Activated CD4-positive, alpha-beta memory T cell treated with anti-CD3 and anti-CD28 coated beads, Interleukin-2, amount 10 ng/mL, durations not matched to agents 7 days and 5 days (primary cell): ENCODE measurements around the gene MREG. TPM values are rescaled to one million over a fixed set of nuclear protein-coding genes. Genes with fewer than 3 reads are reported as not detected.

Experiments
- CTCF ChIA-PET: fragments of 350-600 bp; sonication (Branson Sonifier 250); formaldehyde crosslinking; loops from one replicate; lab custom pipeline; 2021; ENCODE audit warnings: antibody characterized with exemption, inconsistent platforms; lab: Charles Lee
- POLR2A ChIA-PET: fragments of 350-600 bp; sonication (Branson Sonifier 250); formaldehyde crosslinking; loops from one replicate; lab custom pipeline; 2021; ENCODE audit warnings: antibody characterized with exemption; lab: Charles Lee
- DNase-seq: peaks from one replicate; pipeline ENCODE4 v3.0.0-alpha.2; 2020
- H3K27ac Mint-ChIP-seq: one replicate; pipeline ENCODE4 v1.8.0; 2021; ENCODE audit warnings: mild to moderate bottlenecking, mixed read lengths
- H3K27me3 Mint-ChIP-seq: one replicate; pipeline ENCODE4 v1.8.0; 2021; ENCODE audit warnings: mixed read lengths
- H3K36me3 Mint-ChIP-seq: one replicate; pipeline ENCODE4 v1.8.0; 2021; ENCODE audit warnings: low read depth, mixed read lengths
- H3K4me1 Mint-ChIP-seq: one replicate; pipeline ENCODE4 v1.8.0; 2021; ENCODE audit warnings: mixed read lengths
- H3K4me3 Mint-ChIP-seq: one replicate; pipeline ENCODE4 v1.8.0; 2021; ENCODE audit warnings: mild to moderate bottlenecking, mixed read lengths
- H3K9me3 Mint-ChIP-seq: one replicate; pipeline ENCODE4 v1.8.0; 2021; ENCODE audit warnings: mixed read lengths
- total RNA-seq, 2 experiments: library from RNA; stranded (reverse); gene quantifications; one replicate each; pipeline ENCODE4 v1.2.3, GENCODE V29; 2021

Gene MREG, protein sequence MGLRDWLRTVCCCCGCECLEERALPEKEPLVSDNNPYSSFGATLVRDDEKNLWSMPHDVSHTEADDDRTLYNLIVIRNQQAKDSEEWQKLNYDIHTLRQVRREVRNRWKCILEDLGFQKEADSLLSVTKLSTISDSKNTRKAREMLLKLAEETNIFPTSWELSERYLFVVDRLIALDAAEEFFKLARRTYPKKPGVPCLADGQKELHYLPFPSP
- 10 to 100 TPM; 12.6 to 15.1 TPM for total RNA-seq

DNA sequence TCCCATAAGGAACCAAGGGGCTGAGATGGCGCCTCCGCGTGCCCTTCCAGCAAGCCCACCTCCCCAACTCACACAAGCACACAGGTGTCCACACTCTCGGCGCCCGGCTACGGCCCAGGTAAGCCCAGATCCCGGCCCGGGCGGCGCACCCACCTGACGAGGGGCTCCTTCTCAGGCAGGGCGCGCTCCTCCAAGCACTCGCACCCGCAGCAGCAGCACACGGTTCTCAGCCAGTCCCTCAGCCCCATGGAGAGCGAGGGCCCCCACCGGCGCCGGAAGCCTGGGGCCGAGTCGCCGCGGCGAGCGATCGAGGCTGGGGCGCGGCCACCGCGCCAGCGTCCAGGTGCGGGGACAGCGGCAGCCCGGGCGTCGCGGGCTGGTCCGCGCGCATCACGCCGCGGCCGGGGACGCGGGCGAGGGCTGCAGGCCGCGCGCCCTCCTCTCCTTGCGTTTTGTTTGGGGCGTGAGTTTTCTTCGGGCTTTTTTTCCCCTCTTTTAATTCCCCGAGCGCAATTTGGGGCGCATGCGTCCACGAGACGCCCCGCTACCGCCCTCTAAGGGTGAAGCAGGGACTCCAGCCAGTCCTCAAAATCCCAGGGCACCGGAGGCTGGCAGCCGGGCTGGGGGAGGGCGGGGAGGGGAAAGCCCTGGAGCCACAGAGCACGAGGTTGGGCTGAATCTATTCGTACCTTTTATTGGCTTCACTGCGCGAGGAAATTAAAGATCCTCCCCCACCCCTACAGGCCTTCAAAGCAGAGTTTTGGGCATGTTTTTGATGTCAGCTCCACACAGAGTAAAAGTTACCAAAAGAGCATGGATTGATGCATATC, at the start of gene MREG:
TSS of gene MREG (minus strand) at position 472 of the 830 bp plus-strand sequence. CDS start at position 248, 224 bp downstream.
- POLR2A ChIA-PET: interaction anchor here (0.8 to 1.5 kb wide), 4 partner anchors 25 to 62 kb away, joined by 3 to 4 read pairs (median 3); no protein-coding TSS in a partner anchor
- peaks cover 63% of the 10 kb centered on the region for H3K4me1 Mint-ChIP-seq

DNA sequence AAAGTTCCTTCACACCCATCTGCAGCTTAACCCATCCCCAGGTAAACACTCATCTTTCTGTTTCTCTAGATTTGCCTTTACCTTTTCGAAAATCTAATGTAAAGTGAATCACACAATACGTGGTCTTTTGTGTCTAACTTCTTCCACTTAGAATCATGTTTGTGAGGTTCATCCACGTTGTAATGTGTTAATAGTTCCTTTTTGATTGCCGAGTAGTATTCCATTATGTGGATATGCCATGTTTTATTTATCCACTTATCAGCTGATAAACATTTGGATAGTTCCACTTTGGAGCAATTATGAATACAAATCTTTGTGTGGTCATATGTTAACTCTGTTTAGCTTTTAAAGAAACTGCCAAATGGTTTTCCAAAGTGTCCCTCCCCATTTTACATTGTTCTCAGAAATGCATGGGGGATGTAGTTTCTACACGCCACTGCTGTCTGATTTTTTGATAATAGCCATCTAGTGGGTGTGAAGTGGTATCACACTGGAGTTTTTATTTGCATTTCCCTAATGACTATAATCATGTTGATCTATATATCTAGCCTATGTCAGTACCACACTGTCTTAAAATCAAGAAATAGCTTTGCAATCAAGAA, 46.0 kb upstream of the MREG start:
- ChIA-PET POLR2A (interaction anchor here (1.0 to 3.6 kb wide), 5 partner anchors 14 to 54 kb away, joined by 3 to 33 read pairs (median 4); partner anchors contain the start of genes PECR, TMEM169 and XRCC5), CTCF (interaction anchor here (0.7 to 3.8 kb wide), 14 partner anchors 9 to 109 kb away, joined by 3 to 32 read pairs (median 6); partner anchors contain the start of genes PECR, TMEM169 and XRCC5)
- no peak for DNase-seq
- Mint-ChIP-seq H3K4me1 (peaks cover 41% of the 10 kb centered on the region), H3K27ac (no peak overlapping the region), H3K4me3 (no peak overlapping the region), H3K36me3 (peaks cover 51% of the 10 kb centered on the region), H3K27me3 (no peaks in the 10 kb centered on the region), H3K9me3 (peaks cover 2% of the 10 kb centered on the region)

More for the DNA sequence above, at the start of gene MREG:
- peak; percentile 86 for DNase-seq
- CTCF ChIA-PET: interaction anchor here (0.6 to 2.2 kb wide), 12 partner anchors 7 to 107 kb away, joined by 3 to 8 read pairs (median 4); partner anchors contain the start of gene XRCC5
- Mint-ChIP-seq H3K9me3 (no peaks in the 10 kb centered on the region), H3K36me3 (peaks cover 13% of the 10 kb centered on the region), H3K4me3 (peak within 1 kb of the TSS; percentile 85), H3K27me3 (no peaks in the 10 kb centered on the region), H3K27ac (peak within 1 kb of the TSS; percentile 70)

DNA sequence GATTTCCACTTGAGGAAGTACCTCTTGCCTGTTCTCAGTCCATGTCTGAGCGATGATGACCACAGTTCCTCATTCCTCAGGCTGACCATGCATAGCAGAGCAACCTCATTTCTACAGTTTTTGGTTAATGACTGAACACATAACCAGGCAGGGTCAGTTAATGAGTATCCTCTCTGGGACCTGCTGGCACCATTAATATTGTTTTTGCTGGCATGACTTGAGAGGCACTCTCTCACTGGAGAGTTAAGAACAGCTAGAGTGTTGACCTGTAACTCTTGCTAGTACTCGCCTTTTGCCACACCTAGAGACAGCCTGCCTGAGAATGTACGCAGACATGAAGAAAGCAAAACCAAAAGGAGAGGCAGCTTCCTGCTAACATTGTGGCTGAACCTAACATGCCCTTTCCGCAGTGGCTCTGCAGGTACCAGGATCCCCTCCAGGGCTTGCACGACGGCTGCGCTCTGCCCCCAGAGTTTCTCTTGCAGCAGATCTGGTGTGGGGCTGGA, 44.4 kb upstream of the MREG start:
- Mint-ChIP-seq H3K4me3 (peak overlapping the region; percentile 64), H3K27ac (peak overlapping the region; percentile 95), H3K9me3 (peaks cover 2% of the 10 kb centered on the region), H3K36me3 (peaks cover 45% of the 10 kb centered on the region), H3K4me1 (peaks cover 41% of the 10 kb centered on the region), H3K27me3 (no peaks in the 10 kb centered on the region)
- ChIA-PET POLR2A (interaction anchor here (1.4 to 3.6 kb wide), 4 partner anchors 16 to 53 kb away, joined by 4 to 33 read pairs (median 10); partner anchors contain the start of genes PECR, TMEM169 and XRCC5), CTCF (interaction anchor here (1.0 to 3.8 kb wide), 9 partner anchors 12 to 57 kb away, joined by 3 to 32 read pairs (median 5); partner anchors contain the start of gene XRCC5)
- DNase-seq: peak; percentile 71

DNA sequence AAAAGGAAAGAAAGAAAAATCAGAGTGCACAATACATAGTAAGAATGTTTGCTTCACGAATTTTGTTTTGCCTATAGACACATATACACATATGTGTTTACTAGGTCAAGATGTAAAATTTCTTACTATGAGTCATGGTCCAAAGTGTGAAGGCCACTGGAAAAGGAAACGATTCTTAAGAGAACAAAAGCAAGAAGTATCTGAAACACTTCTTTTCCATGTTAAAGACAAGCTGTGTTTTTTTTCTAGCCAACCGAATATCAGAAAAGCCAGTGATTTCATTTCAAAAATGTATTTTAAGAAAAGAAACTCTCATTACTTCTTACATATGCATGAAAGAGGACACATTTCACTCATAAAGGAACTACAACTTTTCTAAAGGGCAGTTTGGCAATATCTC, 43.4 kb upstream of the MREG start:
- no peak for DNase-seq
- CTCF ChIA-PET: interaction anchor here (1.3 to 3.8 kb wide), 6 partner anchors 11 to 57 kb away, joined by 4 to 32 read pairs (median 6); partner anchors contain the start of gene XRCC5
- peak overlapping the region; percentile 95 for H3K27ac Mint-ChIP-seq
- H3K4me3 Mint-ChIP-seq: no peak overlapping the region
- peaks cover 41% of the 10 kb centered on the region for H3K4me1 Mint-ChIP-seq
- H3K27me3 Mint-ChIP-seq: no peaks in the 10 kb centered on the region
- H3K9me3 Mint-ChIP-seq: peaks cover 2% of the 10 kb centered on the region
- POLR2A ChIA-PET: interaction anchor here (3.6 kb wide), 1 partner anchor 26 kb away, joined by 33 read pairs; the partner anchor contains the start of genes PECR and TMEM169
- peaks cover 36% of the 10 kb centered on the region for H3K36me3 Mint-ChIP-seq

DNA sequence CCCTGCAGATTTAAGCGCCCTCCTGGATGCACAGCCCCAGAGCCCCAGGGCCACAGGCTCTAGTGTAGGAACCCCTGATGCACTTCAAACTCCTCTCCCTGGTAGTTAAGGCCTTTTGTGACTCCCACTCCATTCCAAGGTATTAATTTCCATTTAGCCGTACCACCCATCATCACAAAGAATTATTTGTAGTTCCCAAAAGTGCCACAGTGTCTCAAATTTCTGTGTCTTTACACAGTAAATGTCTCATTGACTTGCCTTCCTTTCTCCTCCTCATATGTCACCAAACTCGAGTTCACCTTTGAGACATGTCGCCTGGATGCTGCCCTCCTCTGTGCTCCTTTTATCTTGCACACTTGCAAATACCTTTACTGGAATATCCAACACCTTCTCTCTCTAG, 42.3 kb upstream of the MREG start:
- Mint-ChIP-seq H3K4me3 (no peak overlapping the region), H3K36me3 (peaks cover 36% of the 10 kb centered on the region), H3K4me1 (peaks cover 41% of the 10 kb centered on the region), H3K27me3 (no peaks in the 10 kb centered on the region), H3K9me3 (peaks cover 2% of the 10 kb centered on the region), H3K27ac (no peak overlapping the region)
- DNase-seq: no peak
- ChIA-PET POLR2A (no interaction called here), CTCF (interaction anchor here (1.5 to 2.4 kb wide), 2 partner anchors 22 to 28 kb away, joined by 4 to 12 read pairs; no protein-coding TSS in a partner anchor)

DNA sequence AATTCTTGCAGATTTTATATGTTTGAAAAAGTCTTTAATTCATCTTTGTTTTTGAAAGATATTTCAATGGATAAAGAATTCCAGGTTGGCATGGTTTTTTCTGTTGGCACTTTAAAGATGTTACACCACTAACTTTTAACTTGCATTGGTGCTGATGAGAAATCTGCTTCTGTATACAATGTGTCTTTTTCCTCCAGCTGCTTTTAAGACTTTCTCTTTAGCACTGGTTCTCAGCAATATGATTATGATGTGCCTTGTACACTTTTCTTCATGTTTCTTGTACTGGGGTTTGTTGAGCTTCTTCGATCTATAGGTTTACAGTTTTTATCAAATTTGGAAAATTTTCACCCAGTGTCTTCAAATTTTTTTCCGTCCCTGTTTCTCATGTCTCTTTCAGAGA, 39.1 kb upstream of the MREG start:
- Mint-ChIP-seq H3K4me3 (no peak overlapping the region), H3K27me3 (no peaks in the 10 kb centered on the region), H3K27ac (no peak overlapping the region), H3K9me3 (no peaks in the 10 kb centered on the region), H3K4me1 (peaks cover 18% of the 10 kb centered on the region), H3K36me3 (peaks cover 35% of the 10 kb centered on the region)
- DNase-seq: no peak
- POLR2A ChIA-PET: no interaction called here
- CTCF ChIA-PET: interaction anchor here (0.6 kb wide), 1 partner anchor 18 kb away, joined by 3 read pairs; no protein-coding TSS in a partner anchor

DNA sequence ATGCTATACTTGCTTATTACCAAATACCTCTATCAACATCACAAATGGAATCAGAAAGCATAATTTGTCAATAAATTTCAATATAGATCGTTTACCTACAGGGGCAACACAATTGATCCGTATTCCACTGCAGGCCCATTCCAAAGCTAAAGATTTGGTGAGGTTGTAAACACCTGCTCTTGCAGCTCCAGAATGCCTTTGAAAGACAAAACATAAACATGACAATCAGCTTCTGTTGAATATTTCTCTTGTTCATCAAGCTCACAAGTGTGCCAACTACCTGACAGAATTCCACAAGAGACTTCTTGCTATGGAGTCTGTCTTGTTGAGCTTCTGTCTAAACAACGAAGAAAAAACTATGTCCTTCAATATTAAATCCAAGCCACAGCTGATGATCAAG, 38.0 kb upstream of the MREG start:
- Mint-ChIP-seq H3K4me1 (peaks cover 9% of the 10 kb centered on the region), H3K36me3 (peaks cover 34% of the 10 kb centered on the region), H3K27me3 (no peaks in the 10 kb centered on the region), H3K27ac (no peak overlapping the region), H3K9me3 (no peaks in the 10 kb centered on the region), H3K4me3 (no peak overlapping the region)
- ChIA-PET CTCF (interaction anchor here (0.7 to 1.1 kb wide), 6 partner anchors 11 to 152 kb away, joined by 3 read pairs; no protein-coding TSS in a partner anchor), POLR2A (no interaction called here)
- DNase-seq: no peak

DNA sequence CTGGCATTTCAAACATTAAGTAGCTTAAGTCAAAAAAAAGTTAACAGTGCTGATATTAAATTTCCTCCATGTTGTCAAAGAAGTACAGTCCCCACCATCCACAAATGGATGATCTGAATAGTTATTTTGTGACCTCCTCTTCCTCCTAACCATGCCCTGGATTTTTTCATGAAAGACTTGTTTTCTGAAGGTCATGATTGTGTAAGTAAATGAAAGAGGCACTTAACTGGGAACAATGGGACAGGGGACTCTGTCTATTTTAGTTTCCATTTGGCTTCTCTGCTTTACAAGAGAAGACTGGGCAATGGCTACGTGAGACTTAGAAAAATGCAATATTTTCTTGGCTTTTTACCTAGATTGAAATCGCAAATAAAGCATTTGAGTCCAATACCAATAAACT, 36.1 kb upstream of the MREG start:
- Mint-ChIP-seq H3K27me3 (no peaks in the 10 kb centered on the region), H3K4me3 (no peak overlapping the region), H3K36me3 (peaks cover 34% of the 10 kb centered on the region), H3K4me1 (peaks cover 11% of the 10 kb centered on the region), H3K27ac (no peak overlapping the region), H3K9me3 (no peaks in the 10 kb centered on the region)
- CTCF ChIA-PET: interaction anchor here (1.8 to 2.7 kb wide), 2 partner anchors 16 to 43 kb away, joined by 4 to 7 read pairs; no protein-coding TSS in a partner anchor
- no peak for DNase-seq
- POLR2A ChIA-PET: no interaction called here

DNA sequence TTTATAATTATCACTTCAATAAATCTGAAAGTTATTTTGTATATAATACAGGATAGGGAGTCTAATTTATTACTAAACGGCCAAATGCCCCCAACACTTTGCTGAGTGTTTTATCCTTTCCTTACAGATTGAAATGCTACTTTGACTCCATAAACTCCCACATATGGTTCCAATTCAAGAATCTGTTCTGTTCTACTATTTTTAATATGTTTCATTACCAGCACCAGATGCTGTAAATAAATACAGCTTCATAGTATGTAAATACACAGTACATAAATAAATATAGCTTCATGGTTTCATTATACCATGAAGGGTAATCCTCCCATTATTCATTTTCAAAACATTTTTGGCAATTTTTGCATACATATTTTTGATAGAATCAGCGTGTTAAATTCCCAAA, 34.0 kb upstream of the MREG start:
- Mint-ChIP-seq H3K27me3 (no peaks in the 10 kb centered on the region), H3K36me3 (peaks cover 45% of the 10 kb centered on the region), H3K9me3 (no peaks in the 10 kb centered on the region), H3K4me3 (no peak overlapping the region), H3K4me1 (peaks cover 11% of the 10 kb centered on the region), H3K27ac (no peak overlapping the region)
- DNase-seq: no peak
- POLR2A ChIA-PET: no interaction called here
- CTCF ChIA-PET: interaction anchor here (0.7 to 2.7 kb wide), 4 partner anchors 11 to 22 kb away, joined by 3 to 7 read pairs (median 5); no protein-coding TSS in a partner anchor

DNA sequence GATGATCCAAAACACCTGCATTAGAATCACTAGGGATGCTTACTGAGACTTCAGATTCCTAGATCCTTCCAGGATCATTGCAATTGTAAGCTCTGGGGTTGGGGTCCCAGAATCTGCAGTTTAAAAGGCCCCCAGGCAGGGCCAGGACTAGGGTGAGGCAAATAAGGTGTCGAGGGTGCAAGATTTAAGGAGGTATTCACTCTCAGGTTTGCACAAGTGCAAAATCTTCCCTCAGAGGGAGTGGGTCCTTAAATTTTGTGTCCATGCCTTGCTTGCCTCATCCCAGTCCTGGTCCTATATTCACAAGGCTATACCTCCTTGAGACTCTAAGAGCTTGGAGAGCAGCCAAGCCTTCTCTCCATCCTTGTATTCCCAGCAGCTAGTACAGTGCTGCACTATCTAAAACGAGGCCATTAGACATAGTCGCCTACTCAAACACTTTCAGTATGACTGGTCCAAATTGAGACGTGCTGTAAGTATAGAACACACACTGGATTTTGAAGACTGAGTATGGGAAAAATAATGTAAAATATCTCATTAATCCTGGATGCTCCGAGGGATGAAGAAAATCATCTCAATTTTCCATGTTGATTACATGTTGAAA, 31.6 kb upstream of the MREG start:
- peaks cover 11% of the 10 kb centered on the region for H3K4me1 Mint-ChIP-seq
- ChIA-PET POLR2A (no interaction called here), CTCF (interaction anchor here (0.8 to 1.3 kb wide), 7 partner anchors 11 to 66 kb away, joined by 3 to 7 read pairs (median 4); no protein-coding TSS in a partner anchor)
- no peaks in the 10 kb centered on the region for H3K27me3 Mint-ChIP-seq
- H3K36me3 Mint-ChIP-seq: peaks cover 41% of the 10 kb centered on the region
- H3K4me3 Mint-ChIP-seq: no peak overlapping the region
- H3K27ac Mint-ChIP-seq: no peak overlapping the region
- no peaks in the 10 kb centered on the region for H3K9me3 Mint-ChIP-seq
- no peak for DNase-seq

DNA sequence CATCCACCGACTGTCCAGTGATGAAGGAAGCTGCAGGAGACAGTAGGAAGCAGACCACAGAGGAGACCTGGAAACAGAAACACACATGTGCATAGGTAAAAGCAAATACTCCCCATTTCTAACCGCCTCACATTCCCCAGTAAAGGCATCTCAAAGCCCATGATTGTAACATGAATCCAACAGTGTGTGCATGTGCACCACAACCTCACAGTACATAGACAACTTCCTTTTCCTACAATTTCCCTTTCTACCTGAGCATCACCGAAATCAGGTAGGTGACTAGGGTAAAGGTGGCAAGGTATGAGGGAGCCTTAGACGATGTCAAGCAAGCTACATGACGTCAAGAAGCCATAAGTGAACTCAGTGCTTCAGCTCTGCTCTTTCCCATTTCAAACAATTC, 30.6 kb upstream of the MREG start:
- no peak for DNase-seq
- no peak overlapping the region for H3K4me3 Mint-ChIP-seq
- no peaks in the 10 kb centered on the region for H3K9me3 Mint-ChIP-seq
- peaks cover 11% of the 10 kb centered on the region for H3K4me1 Mint-ChIP-seq
- H3K27ac Mint-ChIP-seq: no peak overlapping the region
- no peaks in the 10 kb centered on the region for H3K27me3 Mint-ChIP-seq
- peaks cover 46% of the 10 kb centered on the region for H3K36me3 Mint-ChIP-seq
- ChIA-PET CTCF (interaction anchor here (1.0 to 1.7 kb wide), 3 partner anchors 10 to 21 kb away, joined by 3 to 5 read pairs (median 4); no protein-coding TSS in a partner anchor), POLR2A (no interaction called here)
